IPS DF 6.9 (cell line): ENCODE data around the gene PMEPA1.

Experiments used
- DNase-seq: peaks from one replicate; pipeline ENCODE4 v3.0.0-alpha.2; 2013; ENCODE audit warnings: low read depth, low spot score
- H3K27ac ChIP-seq: one replicate; pipeline ENCODE4 v1.5.1; 2013; ENCODE audit warnings: low read length, control low read depth
- H3K27me3 ChIP-seq: 2 replicates; pipeline ENCODE4 v1.6.1; 2013; ENCODE audit warnings: mild to moderate bottlenecking, low read length; ENCODE audit not compliant: control insufficient read depth, insufficient read depth
- H3K36me3 ChIP-seq: 2 replicates; pipeline ENCODE4 v1.6.1; 2013; ENCODE audit warnings: low read length; ENCODE audit not compliant: control insufficient read depth, insufficient read depth
- H3K4me1 ChIP-seq: 2 replicates; pipeline ENCODE4 v1.6.1; 2013; ENCODE audit warnings: low read length; ENCODE audit not compliant: control insufficient read depth, insufficient read depth
- H3K4me3 ChIP-seq: 2 replicates; pipeline ENCODE4 v1.5.1; 2013; ENCODE audit warnings: mild to moderate bottlenecking, low read length
- H3K9me3 ChIP-seq: 2 replicates; pipeline ENCODE4 v1.6.1; 2013; ENCODE audit warnings: low read length, inconsistent platforms; ENCODE audit not compliant: control insufficient read depth, insufficient read depth
- WGBS: extraction: QIAGEN DNeasy Blood & Tissue Kit; methylation state at CpG from one replicate; pipeline ENCODE4 v1.1.7; 2013; ENCODE audit warnings: mixed read lengths, missing lambda C conversion rate; ENCODE audit not compliant: insufficient read length, insufficient coverage; 5-methylcytosine and 5-hydroxymethylcytosine counted together

PMEPA1 gene

DNA sequence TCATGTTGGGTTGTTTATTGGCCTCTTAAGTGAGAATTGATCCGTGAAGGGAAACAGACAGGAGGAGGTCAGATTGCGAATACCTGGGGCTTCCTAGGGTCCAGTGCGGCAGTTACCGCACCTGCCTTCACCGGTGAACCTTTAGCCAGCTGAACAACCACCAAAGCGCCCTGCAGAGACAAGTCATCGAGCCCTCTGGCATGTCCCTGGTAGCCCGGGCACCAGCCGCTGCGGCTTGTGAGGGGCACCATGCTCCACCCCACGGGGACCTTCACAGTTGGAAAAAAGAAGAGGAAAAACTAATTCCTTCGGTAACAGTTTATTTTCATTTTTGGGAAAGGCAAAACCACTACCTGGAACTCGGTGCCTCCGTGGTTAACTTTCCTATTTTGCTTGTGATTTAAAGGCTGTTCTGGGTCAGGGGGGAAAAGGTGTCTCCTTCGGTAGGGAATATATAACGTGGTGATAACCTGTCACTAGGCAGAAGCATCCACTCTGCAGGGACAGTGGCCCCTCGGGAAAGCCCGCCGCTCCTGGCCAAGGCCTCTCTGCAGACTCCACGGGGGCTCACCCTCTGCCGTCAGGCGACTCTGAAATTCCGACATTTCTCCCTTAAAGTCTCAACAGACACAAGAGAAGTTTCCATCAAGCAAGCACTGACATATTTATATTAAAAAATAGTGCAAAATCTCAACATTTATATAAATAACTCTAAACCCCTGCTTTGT is 58.9 kb downstream of the PMEPA1 start:
- DNase-seq: no peak
- Histone ChIP-seq H3K9me3 (no peaks in the 10 kb centered on the region), H3K27me3 (no peaks in the 10 kb centered on the region), H3K4me1 (no peaks in the 10 kb centered on the region), H3K36me3 (peaks cover 7% of the 10 kb centered on the region; the same call in 1 of the 2 replicates), H3K4me3 (no peak overlapping the region), H3K27ac (no peak overlapping the region)
- whole genome bisulfite sequencing: no CpG with 5 or more reads among the region's 23 CpGs

DNA sequence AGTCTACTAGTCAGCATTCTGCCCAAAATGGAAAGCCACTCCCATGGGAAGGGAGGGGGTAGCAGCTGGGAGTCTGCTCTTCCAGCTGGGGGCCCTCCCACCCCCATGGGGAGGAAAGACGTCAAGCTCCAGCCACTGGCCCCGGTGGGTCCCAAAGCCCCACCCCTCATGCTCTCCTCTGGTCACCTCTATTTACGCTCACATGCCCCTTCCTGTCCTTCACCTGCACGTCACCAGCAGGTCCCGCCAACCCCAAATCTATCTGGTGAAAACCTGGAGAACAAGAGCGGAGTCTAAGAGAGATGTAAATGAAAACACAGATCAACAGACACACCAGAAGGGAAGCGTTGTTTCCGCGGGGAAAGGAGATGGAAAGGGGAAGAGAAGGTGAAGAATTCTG is 59.5 kb downstream of the PMEPA1 start:
- DNase-seq: no peak
- H3K36me3 ChIP-seq: peaks cover 7% of the 10 kb centered on the region; the same call in 1 of the 2 replicates
- H3K4me1 ChIP-seq: no peaks in the 10 kb centered on the region
- no peak overlapping the region for H3K27ac ChIP-seq
- no peak overlapping the region for H3K4me3 ChIP-seq
- H3K27me3 ChIP-seq: no peaks in the 10 kb centered on the region
- H3K9me3 ChIP-seq: no peaks in the 10 kb centered on the region
- no CpG with 5 or more reads among the region's 9 CpGs for WGBS

DNA sequence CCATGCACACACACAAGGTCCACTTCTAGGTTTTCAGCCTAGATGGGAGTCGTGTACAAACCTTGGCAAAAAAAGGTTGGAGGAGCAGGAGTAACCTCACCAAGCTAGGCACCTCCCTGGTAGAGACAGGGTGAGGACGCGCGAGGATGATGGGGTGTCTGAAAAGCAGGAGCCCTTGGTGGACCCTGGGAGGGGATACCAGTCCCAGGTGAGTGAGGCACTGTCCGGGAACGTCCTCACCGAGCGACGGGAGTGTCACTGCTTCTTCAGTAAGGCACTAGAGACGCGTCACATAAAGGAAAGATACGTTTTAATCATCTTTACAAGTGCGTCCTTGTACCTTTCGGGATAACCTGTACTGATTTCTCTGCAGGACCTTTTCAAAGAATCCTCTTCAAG is 60.2 kb downstream of the PMEPA1 start:
- DNase-seq: no peak
- Histone ChIP-seq H3K27me3 (no peaks in the 10 kb centered on the region), H3K9me3 (no peaks in the 10 kb centered on the region; the same call in 1 of the 2 replicates), H3K27ac (no peak overlapping the region), H3K36me3 (peaks cover 7% of the 10 kb centered on the region; the same call in 1 of the 2 replicates), H3K4me1 (no peaks in the 10 kb centered on the region), H3K4me3 (no peak overlapping the region)
- WGBS: no CpG with 5 or more reads among the region's 14 CpGs

DNA sequence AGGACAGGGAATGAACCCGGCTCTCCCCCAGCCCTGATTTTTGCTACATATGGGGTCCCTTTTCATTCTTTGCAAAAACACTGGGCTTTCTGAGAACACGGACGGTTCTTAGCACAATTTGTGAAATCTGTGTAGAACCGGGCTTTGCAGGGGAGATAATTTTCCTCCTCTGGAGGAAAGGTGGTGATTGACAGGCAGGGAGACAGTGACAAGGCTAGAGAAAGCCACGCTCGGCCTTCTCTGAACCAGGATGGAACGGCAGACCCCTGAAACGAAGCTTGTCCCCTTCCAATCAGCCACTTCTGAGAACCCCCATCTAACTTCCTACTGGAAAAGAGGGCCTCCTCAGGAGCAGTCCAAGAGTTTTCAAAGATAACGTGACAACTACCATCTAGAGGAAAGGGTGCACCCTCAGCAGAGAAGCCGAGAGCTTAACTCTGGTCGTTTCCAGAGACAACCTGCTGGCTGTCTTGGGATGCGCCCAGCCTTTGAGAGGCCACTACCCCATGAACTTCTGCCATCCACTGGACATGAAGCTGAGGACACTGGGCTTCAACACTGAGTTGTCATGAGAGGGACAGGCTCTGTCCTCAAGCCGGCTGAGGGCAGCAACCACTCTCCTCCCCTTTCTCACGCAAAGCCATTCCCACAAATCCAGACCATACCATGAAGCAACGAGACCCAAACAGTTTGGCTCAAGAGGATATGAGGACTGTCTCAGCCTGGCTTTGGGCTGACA is 60.8 kb downstream of the PMEPA1 start:
- H3K9me3 ChIP-seq: no peaks in the 10 kb centered on the region; the same call in 1 of the 2 replicates
- peaks cover 7% of the 10 kb centered on the region; the same call in 1 of the 2 replicates for H3K36me3 ChIP-seq
- no peak for DNase-seq
- WGBS: no CpG with 5 or more reads among the region's 15 CpGs
- H3K4me3 ChIP-seq: no peak overlapping the region
- no peaks in the 10 kb centered on the region for H3K27me3 ChIP-seq
- H3K27ac ChIP-seq: no peak overlapping the region
- no peaks in the 10 kb centered on the region for H3K4me1 ChIP-seq

DNA sequence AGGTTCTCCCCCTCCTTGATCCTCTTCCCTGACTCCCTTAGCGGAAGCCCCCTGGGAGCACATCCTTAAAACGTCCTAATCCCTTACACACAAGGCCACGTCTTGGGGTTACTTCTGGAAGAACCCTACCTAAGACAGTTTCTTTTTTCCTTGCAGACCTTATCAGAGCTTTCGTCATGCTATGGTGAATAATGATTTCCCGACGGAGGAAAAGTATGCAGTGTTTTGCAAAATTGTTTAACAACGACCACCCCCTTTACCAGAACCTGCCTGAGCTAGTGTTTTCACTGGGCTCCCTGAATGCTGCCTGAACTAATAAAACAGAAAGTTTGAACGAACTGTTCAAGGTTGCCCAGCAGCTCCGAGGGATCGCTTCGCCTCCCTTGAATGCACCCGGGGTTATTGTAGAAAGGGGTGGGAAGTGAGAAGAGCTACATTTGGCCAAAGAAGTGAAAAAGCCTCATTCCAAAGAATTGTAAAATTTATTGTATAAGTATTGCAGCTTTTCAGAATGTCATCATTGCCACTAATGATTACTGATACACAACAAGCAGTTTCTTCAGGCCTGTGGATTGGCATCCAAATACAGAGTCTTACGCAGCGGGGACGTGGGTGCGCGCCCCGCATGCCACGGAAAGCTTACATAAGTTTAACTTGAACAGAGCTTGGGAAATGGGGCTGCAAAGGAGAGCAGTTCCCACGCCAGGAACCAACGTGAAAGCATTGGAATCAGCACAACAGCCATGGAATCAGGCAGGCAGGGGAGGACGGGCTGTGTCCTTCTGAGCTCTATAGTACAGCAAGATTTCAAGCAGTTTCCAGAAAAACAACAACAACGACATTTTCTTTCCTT is 61.7 kb downstream of the PMEPA1 start:
- WGBS: no CpG with 5 or more reads among the region's 23 CpGs
- H3K4me3 ChIP-seq: no peak overlapping the region
- peaks cover 7% of the 10 kb centered on the region; the same call in 1 of the 2 replicates for H3K36me3 ChIP-seq
- no peaks in the 10 kb centered on the region for H3K27me3 ChIP-seq
- H3K9me3 ChIP-seq: no peaks in the 10 kb centered on the region; the same call in 1 of the 2 replicates
- DNase-seq: no peak
- H3K27ac ChIP-seq: no peak overlapping the region
- no peaks in the 10 kb centered on the region for H3K4me1 ChIP-seq

DNA sequence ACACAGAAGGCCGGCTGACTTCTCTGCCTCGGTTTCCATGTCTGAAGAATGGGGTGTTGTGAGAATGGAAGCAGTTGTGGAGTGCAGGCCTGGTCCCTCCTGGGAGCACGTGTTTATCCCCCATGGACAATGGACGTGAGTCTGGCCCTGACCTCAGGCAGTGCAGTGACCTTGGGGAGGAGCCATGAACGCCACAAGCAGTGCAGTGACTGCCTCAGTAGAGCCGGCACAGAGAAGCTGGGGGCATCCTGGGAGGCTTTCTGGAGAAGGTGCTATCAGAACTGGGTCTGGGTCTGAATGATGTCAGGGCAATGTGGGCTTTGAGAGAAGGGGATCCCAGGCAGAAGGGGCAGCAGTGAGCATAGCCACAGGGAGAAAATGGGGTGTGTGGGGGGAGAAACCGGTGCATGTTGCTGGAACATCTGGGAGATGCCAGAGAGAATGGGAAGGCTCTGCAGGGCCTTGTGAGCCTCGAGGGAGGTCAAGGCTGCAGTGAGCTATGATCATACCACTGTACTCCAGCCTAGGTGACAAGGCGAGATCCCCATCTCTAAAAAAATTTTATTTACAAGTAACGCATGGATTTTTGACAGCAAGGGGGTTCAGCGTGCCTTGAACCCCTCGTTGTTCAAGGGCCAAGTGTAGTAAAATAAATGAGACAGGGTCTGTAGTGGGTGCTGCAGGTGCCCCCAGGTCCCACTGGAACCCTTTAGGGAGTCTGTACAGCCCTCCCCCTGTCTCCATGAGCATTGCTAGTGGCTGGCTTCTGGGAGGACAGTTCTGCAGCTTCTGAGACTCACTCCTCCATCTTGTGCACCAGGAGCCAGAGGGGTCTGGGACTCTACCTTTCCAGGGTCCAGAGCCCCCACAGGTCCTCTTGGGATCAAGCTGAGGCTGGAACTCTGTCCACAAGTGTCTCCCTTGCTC is 62.5 kb downstream of the PMEPA1 start:
- H3K4me3 ChIP-seq: no peak overlapping the region
- WGBS: no CpG with 5 or more reads among the region's 12 CpGs
- H3K36me3 ChIP-seq: peaks cover 3% of the 10 kb centered on the region; the same call in 1 of the 2 replicates
- H3K4me1 ChIP-seq: no peaks in the 10 kb centered on the region
- H3K27ac ChIP-seq: no peak overlapping the region
- H3K9me3 ChIP-seq: no peaks in the 10 kb centered on the region; the same call in 1 of the 2 replicates
- DNase-seq: no peak
- H3K27me3 ChIP-seq: no peaks in the 10 kb centered on the region

DNA sequence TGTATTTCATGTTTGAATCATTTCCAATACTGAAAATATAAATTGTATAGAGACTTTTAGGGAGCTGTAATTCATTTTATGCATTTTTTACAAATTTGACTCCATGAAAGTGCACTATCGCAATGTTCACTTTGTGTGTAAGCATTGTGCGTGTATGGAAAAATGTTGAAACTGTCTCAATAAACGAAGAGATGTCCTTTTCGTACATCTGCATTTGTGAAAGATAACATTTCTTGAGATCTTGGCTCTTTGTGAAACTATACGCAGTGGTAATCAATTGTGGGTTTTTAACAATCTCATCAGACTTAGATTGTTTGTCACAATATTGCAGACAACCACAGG is 70.9 kb downstream of the PMEPA1 start:
- Histone ChIP-seq H3K4me1 (no peaks in the 10 kb centered on the region), H3K9me3 (no peaks in the 10 kb centered on the region), H3K36me3 (no peaks in the 10 kb centered on the region), H3K4me3 (no peak overlapping the region), H3K27me3 (no peaks in the 10 kb centered on the region), H3K27ac (no peak overlapping the region)
- no peak for DNase-seq
- WGBS: no CpG with 5 or more reads among the region's 5 CpGs

DNA sequence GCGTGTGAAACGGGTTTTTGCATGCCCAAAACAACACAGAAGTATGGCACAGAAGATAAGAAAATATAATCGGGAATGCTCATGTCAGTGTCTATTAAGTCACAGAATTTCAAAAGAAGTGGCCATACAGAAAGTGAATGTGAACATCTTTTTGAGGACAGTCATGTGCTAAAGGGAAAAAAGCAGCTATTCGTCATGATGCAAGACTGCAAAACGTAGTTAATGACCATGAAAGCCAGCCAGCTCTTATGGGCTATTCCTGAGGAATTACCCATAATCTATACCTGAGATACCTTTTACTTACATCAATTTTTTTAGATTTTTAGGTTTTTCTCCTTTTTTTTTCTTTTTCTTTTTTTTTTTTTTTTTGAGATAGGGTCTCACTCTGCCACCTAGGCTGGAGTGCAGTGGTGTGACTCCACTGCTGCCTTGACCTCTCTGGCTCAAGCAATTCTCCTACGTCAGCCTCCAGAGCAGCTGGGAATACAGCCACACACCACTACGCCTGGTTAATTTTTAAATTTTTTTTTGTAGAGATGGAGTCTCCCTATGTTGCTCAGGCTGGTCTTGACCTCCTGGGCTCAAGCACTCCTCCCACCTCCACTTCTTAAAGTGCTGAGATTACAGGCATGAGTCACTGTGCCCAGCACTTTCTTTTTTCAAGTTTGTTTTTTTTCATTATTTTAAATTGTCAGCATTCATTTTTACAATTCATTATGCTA is 71.5 kb downstream of the PMEPA1 start:
- Histone ChIP-seq H3K27ac (no peak overlapping the region), H3K9me3 (no peaks in the 10 kb centered on the region), H3K36me3 (no peaks in the 10 kb centered on the region), H3K4me3 (no peak overlapping the region), H3K4me1 (no peaks in the 10 kb centered on the region), H3K27me3 (no peaks in the 10 kb centered on the region)
- DNase-seq: no peak
- no CpG with 5 or more reads among the region's 7 CpGs for WGBS

DNA sequence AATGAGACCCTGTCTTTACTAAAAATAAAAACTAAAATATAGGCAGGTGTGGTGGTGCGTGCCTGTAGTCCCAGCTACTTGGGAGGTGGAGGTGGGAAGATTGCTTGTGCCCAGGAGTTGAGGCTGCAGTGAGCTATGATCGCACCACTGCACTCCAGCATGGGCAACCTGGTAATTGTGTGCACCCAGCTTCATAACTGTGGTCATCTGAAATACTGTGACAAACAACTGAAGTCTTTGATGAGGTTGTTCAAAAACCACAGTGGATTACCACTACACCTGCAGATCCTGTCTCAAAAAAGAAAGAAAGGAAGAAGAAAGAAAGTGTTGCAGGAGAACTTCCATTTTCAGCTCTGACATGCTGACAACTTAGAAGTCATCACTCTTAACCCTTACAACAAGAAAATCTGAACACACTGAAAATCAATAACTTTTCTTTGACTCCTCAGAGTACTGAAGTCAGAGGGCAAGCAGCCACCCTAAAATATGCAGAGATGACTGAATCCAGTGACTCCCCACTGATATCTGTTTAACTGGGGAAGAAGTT is 75.8 kb downstream of the PMEPA1 start:
- no CpG with 5 or more reads among the region's 2 CpGs for WGBS
- H3K4me1 ChIP-seq: no peaks in the 10 kb centered on the region
- no peaks in the 10 kb centered on the region for H3K9me3 ChIP-seq
- no peak overlapping the region for H3K27ac ChIP-seq
- H3K27me3 ChIP-seq: no peaks in the 10 kb centered on the region
- DNase-seq: no peak
- H3K4me3 ChIP-seq: no peak overlapping the region
- H3K36me3 ChIP-seq: no peaks in the 10 kb centered on the region
